Measurements from ENCODE around the gene CCRL2. TPM values are rescaled to one million over a fixed set of nuclear protein-coding genes. Genes with fewer than 3 reads are reported as not detected.

Gene CCRL2
- total RNA-seq, 1 experiment from 2014 or later: not detected

GRCh38 chr3:46393011-46393410 is 14.0 kb upstream of the CCRL2 start:
- no peak overlapping the region for H3K4me3 Mint-ChIP-seq
- no peak overlapping the region for H2AFZ ChIP-seq (ENCODE audit: low read length)
- no peak overlapping the region for H2BK20ac ChIP-seq (ENCODE audit: low read depth, low read length, poor library complexity, severe bottlenecking)
- H3K9ac ChIP-seq (ENCODE audit: extremely low read depth, insufficient read length, low read length): no peak overlapping the region
- no peaks in the 10 kb centered on the region for H3K9me3 Mint-ChIP-seq
- no CpG with 5 or more reads among the region's 2 CpGs for WGBS (ENCODE audit: extremely low coverage, insufficient read length, low lambda C conversion rate)
- H2BK120ac ChIP-seq (ENCODE audit: low read depth, low read length, poor library complexity, severe bottlenecking): no peak overlapping the region
- no peak overlapping the region for H4K8ac ChIP-seq (replicated peaks; ENCODE audit: insufficient read length, low read depth, low read length)
- H2BK5ac ChIP-seq (ENCODE audit: insufficient read length, low read length): no peak overlapping the region
- no peaks in the 10 kb centered on the region for H3K79me1 ChIP-seq (ENCODE audit: insufficient read depth, low read depth, low read length, poor library complexity, severe bottlenecking)
- TF ChIP-seq, protein P1, sequence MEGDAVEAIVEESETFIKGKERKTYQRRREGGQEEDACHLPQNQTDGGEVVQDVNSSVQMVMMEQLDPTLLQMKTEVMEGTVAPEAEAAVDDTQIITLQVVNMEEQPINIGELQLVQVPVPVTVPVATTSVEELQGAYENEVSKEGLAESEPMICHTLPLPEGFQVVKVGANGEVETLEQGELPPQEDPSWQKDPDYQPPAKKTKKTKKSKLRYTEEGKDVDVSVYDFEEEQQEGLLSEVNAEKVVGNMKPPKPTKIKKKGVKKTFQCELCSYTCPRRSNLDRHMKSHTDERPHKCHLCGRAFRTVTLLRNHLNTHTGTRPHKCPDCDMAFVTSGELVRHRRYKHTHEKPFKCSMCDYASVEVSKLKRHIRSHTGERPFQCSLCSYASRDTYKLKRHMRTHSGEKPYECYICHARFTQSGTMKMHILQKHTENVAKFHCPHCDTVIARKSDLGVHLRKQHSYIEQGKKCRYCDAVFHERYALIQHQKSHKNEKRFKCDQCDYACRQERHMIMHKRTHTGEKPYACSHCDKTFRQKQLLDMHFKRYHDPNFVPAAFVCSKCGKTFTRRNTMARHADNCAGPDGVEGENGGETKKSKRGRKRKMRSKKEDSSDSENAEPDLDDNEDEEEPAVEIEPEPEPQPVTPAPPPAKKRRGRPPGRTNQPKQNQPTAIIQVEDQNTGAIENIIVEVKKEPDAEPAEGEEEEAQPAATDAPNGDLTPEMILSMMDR (conservative IDR thresholded peaks at IDR 0.05): no peak
- H3K27me3 Mint-ChIP-seq (ENCODE audit: low read depth): peaks cover 6% of the 10 kb centered on the region
- H3K27me3 ChIP-seq (ENCODE audit: insufficient read depth, low read length): no peaks in the 10 kb centered on the region
- peaks cover 9 to 16% of the 10 kb centered on the region in 2 experiments for H3K4me1 Mint-ChIP-seq
- H2BK15ac ChIP-seq (ENCODE audit: low read depth, low read length): no peak overlapping the region
- no peaks in the 10 kb centered on the region for H3K4me1 ChIP-seq (ENCODE audit: insufficient read depth, low read length)
- no peak overlapping the region for H3K27ac ChIP-seq (ENCODE audit: insufficient read length, low read depth, low read length)
- H3K4me2 ChIP-seq (ENCODE audit: insufficient read depth, insufficient read length, low read length): no peak overlapping the region
- no peak overlapping the region for H3K4ac ChIP-seq (ENCODE audit: low read depth, low read length)
- no peak overlapping the region for H4K91ac ChIP-seq (ENCODE audit: insufficient read length, low read depth, low read length)
- H3K23ac ChIP-seq (ENCODE audit: insufficient read length, low read depth, low read length): no peak overlapping the region
- no peaks in the 10 kb centered on the region for H3K23me2 ChIP-seq (ENCODE audit: insufficient read length, low read depth, low read length, poor library complexity, severe bottlenecking)
- DNase-seq: no peak
- H3K14ac ChIP-seq (ENCODE audit: insufficient read depth, low read length): no peak overlapping the region
- no peak overlapping the region for H4K5ac ChIP-seq (ENCODE audit: insufficient read length, low read depth, low read length)
- H2AK5ac ChIP-seq (ENCODE audit: insufficient read length, low read length): no peak overlapping the region
- no peak overlapping the region for H3K27ac Mint-ChIP-seq
- H3K18ac ChIP-seq (ENCODE audit: insufficient read length, low read depth, low read length): no peak overlapping the region
- H3K9me3 ChIP-seq (ENCODE audit: control insufficient read depth, low read depth, low read length): no peaks in the 10 kb centered on the region
- no peak overlapping the region for H2BK12ac ChIP-seq (ENCODE audit: insufficient read length, low read depth, low read length)
- H4K20me1 ChIP-seq (ENCODE audit: control insufficient read depth, insufficient read depth, insufficient read length): no peaks in the 10 kb centered on the region
- no peaks in the 10 kb centered on the region for H3K79me2 ChIP-seq (ENCODE audit: insufficient read depth, low read length)
- no peaks in the 10 kb centered on the region for H3K36me3 Mint-ChIP-seq (ENCODE audit: insufficient read depth in 1 of 3, low read depth in 3 of 3)
- no peak overlapping the region for H3T11ph ChIP-seq (ENCODE audit: low read length)
- no peak overlapping the region for H3K56ac ChIP-seq (ENCODE audit: insufficient read length, low read depth, low read length)

Measured in H9 (cell line).